Thyroid gland (tissue), 4 donors: Measurements from ENCODE around the gene MFAP4. TPM values are rescaled to one million over a fixed set of nuclear protein-coding genes. Genes with fewer than 3 reads are reported as not detected.

Experiments used
- DNase-seq, 2 donors: peaks; one replicate each; pipeline ENCODE4 v3.0.0-alpha.2; 2019
- H3K27ac ChIP-seq, 3 donors: fragments of 200-600 bp; sonication (generic); 1 replicate in 2 of 3; 2 replicates in 1 of 3; pipeline ENCODE4 v1.5.1; 2016 to 2019; ENCODE audit warnings: mild to moderate bottlenecking in 1 of 3, moderate library complexity in 1 of 3
- H3K27me3 ChIP-seq: fragments of 200-600 bp; sonication (generic); one replicate; pipeline ENCODE4 v1.5.1; 2019
- H3K36me3 ChIP-seq, 2 donors: fragments of 200-600 bp; sonication (generic); one replicate each; pipeline ENCODE4 v1.5.1; 2016 to 2019
- H3K4me1 ChIP-seq, 2 donors: fragments of 200-600 bp; sonication (generic); one replicate each; pipeline ENCODE4 v1.5.1; 2017 to 2019
- H3K4me3 ChIP-seq, 3 donors: fragments of 200-600 bp; sonication (generic); replicated peaks in 1 of 3; 1 replicate in 2 of 3; 2 replicates in 1 of 3; pipeline ENCODE4 v1.5.1; 2016; ENCODE audit warnings: mild to moderate bottlenecking in 1 of 3
- H3K9me3 ChIP-seq: fragments of 200-600 bp; sonication (generic); one replicate; pipeline ENCODE4 v1.5.1; 2017
- CTCF ChIP-seq, 6 experiments: fragments of 200-600 bp in 3 of 6; fragments of 450-650 bp in 3 of 6; sonication (generic) in 3 of 6; IDR thresholded peaks; one replicate each; pipeline ENCODE4 v1.5.1; 2016 to 2019; ENCODE audit warnings: antibody characterized with exemption in 6 of 6, mild to moderate bottlenecking in 2 of 6, inconsistent platforms in 1 of 6, moderate library complexity in 1 of 6
- POLR2A ChIP-seq, 2 donors: fragments of 450-650 bp; IDR thresholded peaks; one replicate each; pipeline ENCODE4 v1.6.1; 2017; ENCODE audit warnings: antibody characterized with exemption in 2 of 2, mild to moderate bottlenecking in 2 of 2, moderate library complexity in 1 of 2
- WGBS, 2 donors: methylation state at CpG; one replicate each; pipeline ENCODE4 v1.1.5; 2017; 5-methylcytosine and 5-hydroxymethylcytosine counted together
- intact Hi-C: fragments of 100-400 bp; cut with DNase I; formaldehyde crosslinking; loops from one replicate; pipeline ENCODE4 v1.15.1; 2023
- total RNA-seq, 4 donors: library from RNA; depleted of rRNA; stranded (reverse); fragments of >200 nt; gene quantifications; one replicate each; pipeline ENCODE4 v1.2.3, GENCODE V29; 2016

The MFAP4 gene
- total RNA-seq, 4 donors from 2014 or later, result 12.6 to 105 (median 53.5) TPM

- no peak overlapping the region for H3K4me3 ChIP-seq
- H3K4me1 ChIP-seq, result peaks cover 8 to 18% of the 10 kb centered on the region in 2 donors
- WGBS, 2 donors, result 72 to 81% methylated on average over 7 of the region's 7 CpGs
Observed at GRCh38 chr17:19392303-19392702, 5.3 kb upstream of the MFAP4 start.

GRCh38 chr17:19391432-19391831 is 4.4 kb upstream of the MFAP4 start:
- intact Hi-C loops, result no loop called here
- DNase-seq, result no peak
- Histone ChIP-seq H3K27ac (no peak overlapping the region), H3K4me1 (peaks cover 12 to 24% of the 10 kb centered on the region in 2 donors), H3K36me3 (no peaks in the 10 kb centered on the region), H3K27me3 (no peaks in the 10 kb centered on the region), H3K4me3 (no peak overlapping the region), H3K9me3 (no peaks in the 10 kb centered on the region)
- no peak for TF ChIP-seq POLR2A (IDR thresholded peaks at IDR 0.05)
- TF ChIP-seq CTCF (IDR thresholded peaks at IDR 0.05), result no peak
- 85 to 95% methylated on average over 4 to 7 of the region's 7 CpGs for WGBS, 2 donors

More at GRCh38 chr17:19392303-19392702, 5.3 kb upstream of the MFAP4 start:
- no peak for TF ChIP-seq CTCF (IDR thresholded peaks at IDR 0.05)
- no peak for TF ChIP-seq POLR2A (IDR thresholded peaks at IDR 0.05)
- H3K27me3 ChIP-seq, result no peaks in the 10 kb centered on the region
- intact Hi-C loops, result no loop called here
- no peaks in the 10 kb centered on the region for H3K36me3 ChIP-seq
- H3K27ac ChIP-seq, result no peak overlapping the region
- no peak for DNase-seq
- H3K9me3 ChIP-seq, result no peaks in the 10 kb centered on the region

GRCh38 chr17:19390951-19391350 is 4.0 kb upstream of the MFAP4 start:
- WGBS, 2 donors, result 93 to 94% methylated on average over 2 of the region's 2 CpGs
- intact Hi-C loops, result no loop called here
- Histone ChIP-seq H3K4me3 (no peak overlapping the region), H3K27me3 (no peaks in the 10 kb centered on the region), H3K27ac (no peak overlapping the region), H3K36me3 (no peaks in the 10 kb centered on the region), H3K9me3 (no peaks in the 10 kb centered on the region), H3K4me1 (peaks cover 12 to 24% of the 10 kb centered on the region in 2 donors)
- DNase-seq, result no peak
- no peak for TF ChIP-seq POLR2A (IDR thresholded peaks at IDR 0.05)
- no peak for TF ChIP-seq CTCF (IDR thresholded peaks at IDR 0.05)

GRCh38 chr17:19388791-19389785 is 2.1 kb upstream of the MFAP4 start:
- H3K27me3 ChIP-seq, result no peaks in the 10 kb centered on the region
- 73 to 83% methylated on average over 5 of the region's 5 CpGs for WGBS, 2 donors
- intact Hi-C loops, result no loop called here
- TF ChIP-seq CTCF (IDR thresholded peaks at IDR 0.05) (no peak), POLR2A (IDR thresholded peaks at IDR 0.05) (no peak)
- H3K36me3 ChIP-seq, result no peaks in the 10 kb centered on the region
- H3K4me3 ChIP-seq, result no peak overlapping the region
- peak overlapping the region; percentile 14 to 88 (median 75) for H3K27ac ChIP-seq
- peaks cover 12 to 36% of the 10 kb centered on the region in 2 donors for H3K4me1 ChIP-seq
- no peaks in the 10 kb centered on the region for H3K9me3 ChIP-seq
- DNase-seq, result peak in 1 of 2 donors; percentile 29
